Tibial nerve (tissue), 4 donors: ENCODE data around the gene LRRC59. TPM values are rescaled to one million over a fixed set of nuclear protein-coding genes. Genes with fewer than 3 reads are reported as not detected.

ENCODE experiments used
- DNase-seq, 2 donors: peaks; one replicate each; pipeline ENCODE4 v3.0.0-alpha.2; 2019; ENCODE audit warnings: low spot score in 2 of 2
- H3K27ac ChIP-seq, 4 donors: fragments of 200-600 bp; sonication (generic) in 3 of 4; one replicate each; pipeline ENCODE4 v1.5.1; 2017 to 2019; ENCODE audit warnings: mild to moderate bottlenecking in 1 of 4
- H3K27me3 ChIP-seq, 2 donors: fragments of 200-600 bp; sonication (generic) in 1 of 2; one replicate each; pipeline versions ENCODE4 v1.5.1 to v1.6.0; 2017 to 2019
- H3K36me3 ChIP-seq, 3 donors: fragments of 200-600 bp; sonication (generic); one replicate each; pipeline ENCODE4 v1.5.1; 2018 to 2019
- H3K4me1 ChIP-seq, 4 donors: fragments of 200-600 bp; sonication (generic) in 3 of 4; one replicate each; pipeline ENCODE4 v1.5.1; 2017 to 2019
- H3K4me3 ChIP-seq, 4 donors: fragments of 200-600 bp; sonication (generic) in 3 of 4; one replicate each; pipeline ENCODE4 v1.5.1; 2017 to 2019; ENCODE audit warnings: mild to moderate bottlenecking in 1 of 4, moderate library complexity in 1 of 4
- H3K9me3 ChIP-seq, 4 donors: fragments of 200-600 bp; sonication (generic) in 3 of 4; one replicate each; pipeline ENCODE4 v1.5.1; 2017 to 2019
- CTCF ChIP-seq, 5 experiments: fragments of 200-600 bp in 3 of 5; fragments of 450-650 bp in 2 of 5; sonication (generic) in 3 of 5; IDR thresholded peaks; one replicate each; pipeline ENCODE4 v1.5.1; 2016 to 2019; ENCODE audit warnings: antibody characterized with exemption in 5 of 5, mild to moderate bottlenecking in 3 of 5, moderate library complexity in 2 of 5
- EP300 ChIP-seq, 2 donors: sonication (generic); formaldehyde crosslinking; IDR thresholded peaks; one replicate each; pipeline ENCODE4 v1.6.1; 2017; ENCODE audit warnings: antibody characterized with exemption in 2 of 2, mild to moderate bottlenecking in 1 of 2
- POLR2A ChIP-seq, 2 donors: fragments of 450-650 bp; IDR thresholded peaks; one replicate each; pipeline ENCODE4 v1.6.1; 2017; ENCODE audit warnings: antibody characterized with exemption in 2 of 2, mild to moderate bottlenecking in 2 of 2, moderate library complexity in 2 of 2
- WGBS, 2 donors: methylation state at CpG; one replicate each; pipeline ENCODE4 v1.1.5; 2018; 5-methylcytosine and 5-hydroxymethylcytosine counted together
- total RNA-seq, 4 donors: library from RNA; depleted of rRNA; stranded (reverse); fragments of >200 nt; gene quantifications; one replicate each; pipeline ENCODE4 v1.1.0, GENCODE V29; 2016

The LRRC59 gene
- total RNA-seq, 4 donors from 2014 or later: 26.0 to 72.6 (median 36.3) TPM

GRCh38 chr17:50352693-50353599 is 44.4 kb downstream of the LRRC59 start:
- TF ChIP-seq CTCF (IDR thresholded peaks at IDR 0.05): no peak
- no peak for TF ChIP-seq EP300 (IDR thresholded peaks at IDR 0.05)
- no peak for TF ChIP-seq POLR2A (IDR thresholded peaks at IDR 0.05)
- H3K27me3 ChIP-seq: no peaks in the 10 kb centered on the region
- H3K36me3 ChIP-seq: peaks cover 0 to 63% (median 13%) of the 10 kb centered on the region in 3 donors
- no peak overlapping the region for H3K27ac ChIP-seq
- peaks cover 0 to 20% (median 2%) of the 10 kb centered on the region in 4 donors for H3K4me1 ChIP-seq
- no peak for DNase-seq
- no peaks in the 10 kb centered on the region for H3K9me3 ChIP-seq
- WGBS, 2 donors: 87 to 89% methylated on average over 21 of the region's 21 CpGs
- H3K4me3 ChIP-seq: no peak overlapping the region

- Histone ChIP-seq H3K4me1 (peaks cover 0 to 28% (median 10%) of the 10 kb centered on the region in 4 donors), H3K36me3 (peaks cover 0 to 56% (median 13%) of the 10 kb centered on the region in 3 donors), H3K9me3 (no peaks in the 10 kb centered on the region), H3K4me3 (no peak overlapping the region), H3K27me3 (no peaks in the 10 kb centered on the region), H3K27ac (no peak overlapping the region)
- TF ChIP-seq POLR2A (IDR thresholded peaks at IDR 0.05) (no peak), CTCF (IDR thresholded peaks at IDR 0.05) (no peak), EP300 (IDR thresholded peaks at IDR 0.05) (no peak)
- no peak for DNase-seq
- WGBS, 2 donors: 71 to 85% methylated on average over 6 of the region's 6 CpGs
These were observed 45.1 kb downstream of the LRRC59 start for GRCh38 chr17:50352072-50352692.

GRCh38 chr17:50350733-50351132 is 46.6 kb downstream of the LRRC59 start:
- TF ChIP-seq EP300 (IDR thresholded peaks at IDR 0.05) (no peak), CTCF (IDR thresholded peaks at IDR 0.05) (no peak), POLR2A (IDR thresholded peaks at IDR 0.05) (no peak)
- no peak overlapping the region for H3K27ac ChIP-seq
- no peaks in the 10 kb centered on the region for H3K27me3 ChIP-seq
- no peak overlapping the region for H3K4me3 ChIP-seq
- WGBS, 2 donors: 86 to 92% methylated on average over 2 of the region's 2 CpGs
- no peak for DNase-seq
- H3K36me3 ChIP-seq: peaks cover 0 to 41% (median under 1%) of the 10 kb centered on the region in 3 donors
- peaks cover 0 to 34% (median 15%) of the 10 kb centered on the region in 4 donors for H3K4me1 ChIP-seq
- no peaks in the 10 kb centered on the region for H3K9me3 ChIP-seq

- 94 to 99% methylated on average over 5 of the region's 5 CpGs for WGBS, 2 donors
- Histone ChIP-seq H3K27ac (peak overlapping the region in 1 of 4 donors; percentile 2), H3K27me3 (no peaks in the 10 kb centered on the region), H3K4me3 (no peak overlapping the region), H3K9me3 (no peaks in the 10 kb centered on the region), H3K4me1 (peaks cover 0 to 42% (median 15%) of the 10 kb centered on the region in 4 donors), H3K36me3 (peaks cover 0 to 26% (median 0%) of the 10 kb centered on the region in 3 donors)
- TF ChIP-seq EP300 (IDR thresholded peaks at IDR 0.05) (no peak), POLR2A (IDR thresholded peaks at IDR 0.05) (no peak)
- DNase-seq: no peak
These were observed 48.1 kb downstream of the LRRC59 start for GRCh38 chr17:50349243-50349600.

- H3K27me3 ChIP-seq: no peaks in the 10 kb centered on the region
- no peak for DNase-seq
- TF ChIP-seq EP300 (IDR thresholded peaks at IDR 0.05) (no peak), POLR2A (IDR thresholded peaks at IDR 0.05) (no peak), CTCF (IDR thresholded peaks at IDR 0.05) (no peak)
- H3K36me3 ChIP-seq: peaks cover 0 to 21% (median 0%) of the 10 kb centered on the region in 3 donors
- peaks cover 0 to 42% (median 15%) of the 10 kb centered on the region in 4 donors for H3K4me1 ChIP-seq
- peak overlapping the region in 1 of 4 donors; percentile 2 for H3K27ac ChIP-seq
- WGBS, 2 donors: 52 to 54% methylated on average over 6 to 7 of the region's 7 CpGs
- no peaks in the 10 kb centered on the region for H3K9me3 ChIP-seq
- H3K4me3 ChIP-seq: no peak overlapping the region
These were observed 48.6 kb downstream of the LRRC59 start for GRCh38 chr17:50348522-50349242.
